NB4 (cell line): ENCODE measurements around the gene SCYGR1.

Experiments used
- DNase-seq: peaks from one replicate; pipeline ENCODE4 v3.0.0; 2010; ENCODE audit warnings: low read depth
- H3K4me3 ChIP-seq: one replicate; pipeline ENCODE4 v1.5.1; 2011; ENCODE audit warnings: mild to moderate bottlenecking, low read depth, low read length, moderate library complexity
- CTCF ChIP-seq: IDR thresholded peaks from one replicate; pipeline ENCODE4 v1.5.1; 2012; ENCODE audit warnings: low read depth, low read length
- MYC ChIP-seq: IDR thresholded peaks from 2 replicates; pipeline ENCODE4 v1.6.1; 2011; ENCODE audit warnings: low read depth, low read length
- POLR2A ChIP-seq: IDR thresholded peaks from 2 replicates; pipeline ENCODE4 v1.6.1; 2011; ENCODE audit warnings: mild to moderate bottlenecking; ENCODE audit not compliant: insufficient read length; ENCODE audit errors: extremely low read depth
- TF ChIP-seq, protein P1 (sequence below): IDR thresholded peaks from 2 replicates; pipeline ENCODE4 v1.6.1; 2011; ENCODE audit warnings: low read depth, low read length

SCYGR1 gene

GRCh38 chr2:227420087-227421052 lies 32.6 kb upstream of the SCYGR1 start:
- no peak for DNase-seq
- TF ChIP-seq MYC (no peak), CTCF (no peak), POLR2A (no peak)
- TF ChIP-seq, protein P1, sequence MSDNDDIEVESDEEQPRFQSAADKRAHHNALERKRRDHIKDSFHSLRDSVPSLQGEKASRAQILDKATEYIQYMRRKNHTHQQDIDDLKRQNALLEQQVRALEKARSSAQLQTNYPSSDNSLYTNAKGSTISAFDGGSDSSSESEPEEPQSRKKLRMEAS = no peak
- no peak overlapping the region for H3K4me3 ChIP-seq

DNA sequence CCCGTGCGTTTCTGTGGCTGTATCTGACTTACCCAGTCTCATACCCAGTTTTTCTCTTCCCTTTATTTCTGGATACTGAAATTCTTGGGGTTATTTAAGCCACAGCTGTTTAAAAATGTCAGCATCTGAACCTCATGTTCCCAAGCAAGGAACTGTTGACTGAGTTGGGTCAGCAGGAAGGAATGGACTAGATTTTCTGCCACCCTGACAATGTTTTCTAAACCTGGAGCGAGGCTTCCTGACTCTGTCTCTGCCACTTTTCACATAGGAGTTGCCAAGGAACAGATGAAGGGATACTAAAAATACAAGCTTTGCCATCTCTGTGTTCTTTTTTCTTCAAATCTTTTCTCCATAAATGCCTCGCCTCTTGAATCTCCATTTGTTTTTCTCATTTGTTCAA lies 29.0 kb upstream of the SCYGR1 start:
- no peak overlapping the region for H3K4me3 ChIP-seq
- no peak for DNase-seq
- TF ChIP-seq, protein P1 = no peak
- TF ChIP-seq CTCF = no peak
- no peak for TF ChIP-seq POLR2A
- TF ChIP-seq MYC = no peak

DNA sequence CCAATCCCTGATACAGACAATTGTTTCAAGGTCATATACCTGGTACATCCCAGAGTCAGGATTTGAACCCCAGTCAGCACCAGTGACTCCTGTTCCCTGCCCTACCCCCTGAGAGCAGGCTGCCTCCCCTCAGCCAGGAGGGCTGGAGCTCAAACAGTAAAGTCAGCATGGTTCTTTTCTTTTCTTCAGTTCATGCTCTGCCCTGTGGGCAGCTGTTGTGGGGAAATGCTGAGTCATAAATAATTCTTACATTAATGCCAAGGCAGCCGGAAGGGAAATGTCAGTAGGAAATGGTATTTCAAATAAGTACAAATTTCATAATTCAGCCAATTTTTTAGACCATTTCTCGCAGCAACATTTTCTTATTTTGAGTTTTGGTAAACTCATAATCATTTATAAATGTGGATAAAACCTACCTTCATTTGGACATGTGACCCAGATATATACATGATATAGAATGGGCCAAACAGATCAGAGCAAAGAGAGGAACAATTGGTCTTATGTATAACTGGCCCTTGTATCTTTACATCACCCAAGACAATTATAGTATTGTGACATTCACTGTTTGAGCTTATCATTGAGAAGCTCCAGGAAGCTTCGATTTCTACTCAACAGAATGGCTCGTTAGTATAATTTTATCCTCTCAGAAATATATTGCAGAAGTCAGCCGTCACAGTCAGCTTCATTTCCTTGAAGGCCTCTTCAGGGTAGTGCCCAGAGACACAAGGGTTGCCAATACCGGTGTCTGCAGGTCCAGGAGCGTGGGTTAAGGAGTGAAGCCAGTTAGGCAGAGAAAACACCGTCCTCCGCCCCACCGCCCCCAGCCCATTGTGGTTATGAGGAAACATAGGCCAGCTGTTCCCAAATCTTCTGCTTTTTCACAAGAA lies 28.0 kb upstream of the SCYGR1 start:
- H3K4me3 ChIP-seq = no peak overlapping the region
- TF ChIP-seq MYC (no peak), CTCF (no peak), POLR2A (no peak)
- TF ChIP-seq, protein P1 = no peak
- peak; percentile 84 for DNase-seq

GRCh38 chr2:227414846-227415245 lies 27.1 kb upstream of the SCYGR1 start:
- TF ChIP-seq POLR2A = no peak
- TF ChIP-seq CTCF = no peak
- no peak for TF ChIP-seq MYC
- TF ChIP-seq, protein P1 = no peak
- peak; percentile 29 for DNase-seq
- H3K4me3 ChIP-seq = no peak overlapping the region

- DNase-seq = no peak
- no peak overlapping the region for H3K4me3 ChIP-seq
- TF ChIP-seq MYC (no peak), POLR2A (no peak), CTCF (no peak)
- TF ChIP-seq, protein P1 = no peak
Observed at GRCh38 chr2:227413371-227413770, 25.6 kb upstream of the SCYGR1 start.
